ENCODE results near the gene PRF1. TPM values are rescaled to one million over a fixed set of nuclear protein-coding genes. Genes with fewer than 3 reads are reported as not detected.

The PRF1 gene
- total and polyA plus RNA-seq, 2 experiments from 2014 or later, result 0.13 TPM; not detected in 1

DNA sequence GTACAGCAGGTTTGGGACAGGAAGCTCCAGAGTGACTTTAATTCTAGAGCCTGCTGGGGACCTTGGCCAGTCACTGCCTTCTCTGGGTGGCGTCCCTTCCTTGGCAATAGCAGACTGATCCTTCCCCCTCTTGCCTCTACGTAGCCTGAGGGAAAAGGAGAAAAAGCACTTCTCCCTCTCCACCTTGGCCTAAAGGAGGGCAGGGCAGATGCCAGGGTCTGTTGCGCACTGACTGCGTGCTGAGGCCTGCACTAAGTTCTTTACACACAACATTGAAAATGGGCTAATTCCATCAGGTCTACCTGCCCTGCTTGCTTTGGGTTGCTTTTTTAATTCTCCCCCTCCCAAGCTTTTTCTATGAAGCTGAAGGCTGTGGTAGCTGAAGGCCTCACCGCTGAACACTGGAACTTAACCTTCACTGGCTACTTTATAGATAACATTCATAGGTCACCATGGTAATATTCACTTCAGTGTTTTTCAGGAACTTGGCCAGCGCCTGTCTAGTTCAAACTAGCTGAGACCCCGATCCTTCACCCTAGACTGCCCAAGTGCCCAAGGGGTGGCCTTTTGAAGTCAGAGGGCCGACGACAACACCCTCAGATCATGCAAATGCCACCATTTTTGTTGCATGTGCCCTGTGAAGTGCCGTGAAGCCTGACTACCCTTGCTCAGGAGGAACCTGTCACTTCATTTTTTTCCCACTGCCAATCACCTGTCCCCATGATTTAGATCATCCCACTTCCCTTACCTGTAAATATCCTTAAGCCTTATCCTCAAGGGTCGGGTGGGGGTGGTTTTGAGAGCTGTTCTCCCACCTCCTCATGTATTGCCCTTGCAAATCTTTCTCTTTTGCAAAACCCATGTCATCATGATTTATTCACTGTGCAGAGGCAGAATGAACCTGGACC is 28.7 kb downstream of the PRF1 start:
- Histone ChIP-seq H3F3A (replicated peaks; ENCODE audit: low read depth) (no peaks in the 10 kb centered on the region), H3K4me3 (no peak overlapping the region), H4K20me1 (replicated peaks; ENCODE audit: insufficient read depth) (no peaks in the 10 kb centered on the region), H3K27ac (ENCODE audit: low read depth) (no peak overlapping the region), H3K36me3 (ENCODE audit: insufficient read depth) (no peaks in the 10 kb centered on the region), H3K79me2 (replicated peaks; ENCODE audit: insufficient read depth) (no peaks in the 10 kb centered on the region), H3K27me3 (ENCODE audit: insufficient read depth) (no peaks in the 10 kb centered on the region), H3K4me1 (ENCODE audit: insufficient read depth) (no peaks in the 10 kb centered on the region), H2AFZ (no peak overlapping the region), H3K4me2 (no peak overlapping the region), H3K9me2 (ENCODE audit: insufficient read depth) (no peaks in the 10 kb centered on the region)
- peaks cover 12% of the 10 kb centered on the region for H3K27me3 Mint-ChIP-seq (ENCODE audit: insufficient read depth, low read depth, poor library complexity)
- ATAC-seq, result no peak
- DNase-seq (ENCODE audit: low spot score), result no peak
- H3K4me1 Mint-ChIP-seq, result no peaks in the 10 kb centered on the region
- H3K9me3 Mint-ChIP-seq, result no peaks in the 10 kb centered on the region
- no peaks in the 10 kb centered on the region for H3K36me3 Mint-ChIP-seq (ENCODE audit: low read depth)
- H3K4me3 Mint-ChIP-seq, result no peak overlapping the region
- TF ChIP-seq CREB1 (CRISPR knock-in tag; IDR thresholded peaks at IDR 0.05; ENCODE audit: low read depth), result no peak
- TF ChIP-seq, protein P1, sequence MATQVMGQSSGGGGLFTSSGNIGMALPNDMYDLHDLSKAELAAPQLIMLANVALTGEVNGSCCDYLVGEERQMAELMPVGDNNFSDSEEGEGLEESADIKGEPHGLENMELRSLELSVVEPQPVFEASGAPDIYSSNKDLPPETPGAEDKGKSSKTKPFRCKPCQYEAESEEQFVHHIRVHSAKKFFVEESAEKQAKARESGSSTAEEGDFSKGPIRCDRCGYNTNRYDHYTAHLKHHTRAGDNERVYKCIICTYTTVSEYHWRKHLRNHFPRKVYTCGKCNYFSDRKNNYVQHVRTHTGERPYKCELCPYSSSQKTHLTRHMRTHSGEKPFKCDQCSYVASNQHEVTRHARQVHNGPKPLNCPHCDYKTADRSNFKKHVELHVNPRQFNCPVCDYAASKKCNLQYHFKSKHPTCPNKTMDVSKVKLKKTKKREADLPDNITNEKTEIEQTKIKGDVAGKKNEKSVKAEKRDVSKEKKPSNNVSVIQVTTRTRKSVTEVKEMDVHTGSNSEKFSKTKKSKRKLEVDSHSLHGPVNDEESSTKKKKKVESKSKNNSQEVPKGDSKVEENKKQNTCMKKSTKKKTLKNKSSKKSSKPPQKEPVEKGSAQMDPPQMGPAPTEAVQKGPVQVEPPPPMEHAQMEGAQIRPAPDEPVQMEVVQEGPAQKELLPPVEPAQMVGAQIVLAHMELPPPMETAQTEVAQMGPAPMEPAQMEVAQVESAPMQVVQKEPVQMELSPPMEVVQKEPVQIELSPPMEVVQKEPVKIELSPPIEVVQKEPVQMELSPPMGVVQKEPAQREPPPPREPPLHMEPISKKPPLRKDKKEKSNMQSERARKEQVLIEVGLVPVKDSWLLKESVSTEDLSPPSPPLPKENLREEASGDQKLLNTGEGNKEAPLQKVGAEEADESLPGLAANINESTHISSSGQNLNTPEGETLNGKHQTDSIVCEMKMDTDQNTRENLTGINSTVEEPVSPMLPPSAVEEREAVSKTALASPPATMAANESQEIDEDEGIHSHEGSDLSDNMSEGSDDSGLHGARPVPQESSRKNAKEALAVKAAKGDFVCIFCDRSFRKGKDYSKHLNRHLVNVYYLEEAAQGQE (IDR thresholded peaks at IDR 0.05; ENCODE audit: unreplicated experiment), result no peak
- TF ChIP-seq, protein P2, sequence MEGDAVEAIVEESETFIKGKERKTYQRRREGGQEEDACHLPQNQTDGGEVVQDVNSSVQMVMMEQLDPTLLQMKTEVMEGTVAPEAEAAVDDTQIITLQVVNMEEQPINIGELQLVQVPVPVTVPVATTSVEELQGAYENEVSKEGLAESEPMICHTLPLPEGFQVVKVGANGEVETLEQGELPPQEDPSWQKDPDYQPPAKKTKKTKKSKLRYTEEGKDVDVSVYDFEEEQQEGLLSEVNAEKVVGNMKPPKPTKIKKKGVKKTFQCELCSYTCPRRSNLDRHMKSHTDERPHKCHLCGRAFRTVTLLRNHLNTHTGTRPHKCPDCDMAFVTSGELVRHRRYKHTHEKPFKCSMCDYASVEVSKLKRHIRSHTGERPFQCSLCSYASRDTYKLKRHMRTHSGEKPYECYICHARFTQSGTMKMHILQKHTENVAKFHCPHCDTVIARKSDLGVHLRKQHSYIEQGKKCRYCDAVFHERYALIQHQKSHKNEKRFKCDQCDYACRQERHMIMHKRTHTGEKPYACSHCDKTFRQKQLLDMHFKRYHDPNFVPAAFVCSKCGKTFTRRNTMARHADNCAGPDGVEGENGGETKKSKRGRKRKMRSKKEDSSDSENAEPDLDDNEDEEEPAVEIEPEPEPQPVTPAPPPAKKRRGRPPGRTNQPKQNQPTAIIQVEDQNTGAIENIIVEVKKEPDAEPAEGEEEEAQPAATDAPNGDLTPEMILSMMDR (conservative IDR thresholded peaks at IDR 0.05; ENCODE audit: low read depth in 2 of 2), result no peak
- TF ChIP-seq STAT1 (IDR thresholded peaks at IDR 0.05; ENCODE audit: unreplicated experiment), result no peak
- TF ChIP-seq EZH2 (IDR thresholded peaks at IDR 0.05; ENCODE audit: low read depth, unreplicated experiment), result no peak
- TF ChIP-seq, protein P3, sequence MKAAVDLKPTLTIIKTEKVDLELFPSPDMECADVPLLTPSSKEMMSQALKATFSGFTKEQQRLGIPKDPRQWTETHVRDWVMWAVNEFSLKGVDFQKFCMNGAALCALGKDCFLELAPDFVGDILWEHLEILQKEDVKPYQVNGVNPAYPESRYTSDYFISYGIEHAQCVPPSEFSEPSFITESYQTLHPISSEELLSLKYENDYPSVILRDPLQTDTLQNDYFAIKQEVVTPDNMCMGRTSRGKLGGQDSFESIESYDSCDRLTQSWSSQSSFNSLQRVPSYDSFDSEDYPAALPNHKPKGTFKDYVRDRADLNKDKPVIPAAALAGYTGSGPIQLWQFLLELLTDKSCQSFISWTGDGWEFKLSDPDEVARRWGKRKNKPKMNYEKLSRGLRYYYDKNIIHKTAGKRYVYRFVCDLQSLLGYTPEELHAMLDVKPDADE (IDR thresholded peaks at IDR 0.05), result no peak
- TF ChIP-seq, protein P4, sequence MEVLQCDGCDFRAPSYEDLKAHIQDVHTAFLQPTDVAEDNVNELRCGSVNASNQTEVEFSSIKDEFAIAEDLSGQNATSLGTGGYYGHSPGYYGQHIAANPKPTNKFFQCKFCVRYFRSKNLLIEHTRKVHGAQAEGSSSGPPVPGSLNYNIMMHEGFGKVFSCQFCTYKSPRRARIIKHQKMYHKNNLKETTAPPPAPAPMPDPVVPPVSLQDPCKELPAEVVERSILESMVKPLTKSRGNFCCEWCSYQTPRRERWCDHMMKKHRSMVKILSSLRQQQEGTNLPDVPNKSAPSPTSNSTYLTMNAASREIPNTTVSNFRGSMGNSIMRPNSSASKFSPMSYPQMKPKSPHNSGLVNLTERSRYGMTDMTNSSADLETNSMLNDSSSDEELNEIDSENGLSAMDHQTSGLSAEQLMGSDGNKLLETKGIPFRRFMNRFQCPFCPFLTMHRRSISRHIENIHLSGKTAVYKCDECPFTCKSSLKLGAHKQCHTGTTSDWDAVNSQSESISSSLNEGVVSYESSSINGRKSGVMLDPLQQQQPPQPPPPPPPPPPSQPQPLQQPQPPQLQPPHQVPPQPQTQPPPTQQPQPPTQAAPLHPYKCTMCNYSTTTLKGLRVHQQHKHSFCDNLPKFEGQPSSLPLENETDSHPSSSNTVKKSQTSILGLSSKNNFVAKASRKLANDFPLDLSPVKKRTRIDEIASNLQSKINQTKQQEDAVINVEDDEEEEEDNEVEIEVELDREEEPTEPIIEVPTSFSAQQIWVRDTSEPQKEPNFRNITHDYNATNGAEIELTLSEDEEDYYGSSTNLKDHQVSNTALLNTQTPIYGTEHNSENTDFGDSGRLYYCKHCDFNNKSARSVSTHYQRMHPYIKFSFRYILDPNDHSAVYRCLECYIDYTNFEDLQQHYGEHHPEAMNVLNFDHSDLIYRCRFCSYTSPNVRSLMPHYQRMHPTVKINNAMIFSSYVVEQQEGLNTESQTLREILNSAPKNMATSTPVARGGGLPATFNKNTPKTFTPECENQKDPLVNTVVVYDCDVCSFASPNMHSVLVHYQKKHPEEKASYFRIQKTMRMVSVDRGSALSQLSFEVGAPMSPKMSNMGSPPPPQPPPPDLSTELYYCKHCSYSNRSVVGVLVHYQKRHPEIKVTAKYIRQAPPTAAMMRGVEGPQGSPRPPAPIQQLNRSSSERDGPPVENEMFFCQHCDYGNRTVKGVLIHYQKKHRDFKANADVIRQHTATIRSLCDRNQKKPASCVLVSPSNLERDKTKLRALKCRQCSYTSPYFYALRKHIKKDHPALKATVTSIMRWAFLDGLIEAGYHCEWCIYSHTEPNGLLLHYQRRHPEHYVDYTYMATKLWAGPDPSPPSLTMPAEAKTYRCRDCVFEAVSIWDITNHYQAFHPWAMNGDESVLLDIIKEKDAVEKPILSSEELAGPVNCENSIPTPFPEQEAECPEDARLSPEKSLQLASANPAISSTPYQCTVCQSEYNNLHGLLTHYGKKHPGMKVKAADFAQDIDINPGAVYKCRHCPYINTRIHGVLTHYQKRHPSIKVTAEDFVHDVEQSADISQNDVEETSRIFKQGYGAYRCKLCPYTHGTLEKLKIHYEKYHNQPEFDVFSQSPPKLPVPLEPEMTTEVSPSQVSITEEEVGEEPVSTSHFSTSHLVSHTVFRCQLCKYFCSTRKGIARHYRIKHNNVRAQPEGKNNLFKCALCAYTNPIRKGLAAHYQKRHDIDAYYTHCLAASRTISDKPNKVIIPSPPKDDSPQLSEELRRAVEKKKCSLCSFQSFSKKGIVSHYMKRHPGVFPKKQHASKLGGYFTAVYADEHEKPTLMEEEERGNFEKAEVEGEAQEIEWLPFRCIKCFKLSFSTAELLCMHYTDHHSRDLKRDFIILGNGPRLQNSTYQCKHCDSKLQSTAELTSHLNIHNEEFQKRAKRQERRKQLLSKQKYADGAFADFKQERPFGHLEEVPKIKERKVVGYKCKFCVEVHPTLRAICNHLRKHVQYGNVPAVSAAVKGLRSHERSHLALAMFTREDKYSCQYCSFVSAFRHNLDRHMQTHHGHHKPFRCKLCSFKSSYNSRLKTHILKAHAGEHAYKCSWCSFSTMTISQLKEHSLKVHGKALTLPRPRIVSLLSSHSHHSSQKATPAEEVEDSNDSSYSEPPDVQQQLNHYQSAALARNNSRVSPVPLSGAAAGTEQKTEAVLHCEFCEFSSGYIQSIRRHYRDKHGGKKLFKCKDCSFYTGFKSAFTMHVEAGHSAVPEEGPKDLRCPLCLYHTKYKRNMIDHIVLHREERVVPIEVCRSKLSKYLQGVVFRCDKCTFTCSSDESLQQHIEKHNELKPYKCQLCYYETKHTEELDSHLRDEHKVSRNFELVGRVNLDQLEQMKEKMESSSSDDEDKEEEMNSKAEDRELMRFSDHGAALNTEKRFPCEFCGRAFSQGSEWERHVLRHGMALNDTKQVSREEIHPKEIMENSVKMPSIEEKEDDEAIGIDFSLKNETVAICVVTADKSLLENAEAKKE (CRISPR knock-in tag; IDR thresholded peaks at IDR 0.05), result no peak
- no peak for TF ChIP-seq ZNF114 (CRISPR knock-in tag; IDR thresholded peaks at IDR 0.05)
- TF ChIP-seq NANOG (IDR thresholded peaks at IDR 0.05; ENCODE audit: borderline replicate concordance), result no peak
- no peak for TF ChIP-seq ZNF331 (CRISPR knock-in tag; IDR thresholded peaks at IDR 0.05; ENCODE audit: low read depth)
- TF ChIP-seq JUNB (IDR thresholded peaks at IDR 0.05; ENCODE audit: unreplicated experiment), result no peak
- TF ChIP-seq POLR2AphosphoS5 (IDR thresholded peaks at IDR 0.05; ENCODE audit: low read depth), result no peak
- TF ChIP-seq EZH2phosphoT487 (IDR thresholded peaks at IDR 0.05; ENCODE audit: unreplicated experiment), result no peak
- no peak overlapping the region for H3K27ac Mint-ChIP-seq
